HG03442 (cell line): Measurements from ENCODE around the gene CUBN.
"Not testable (repeated sequence)": the region's sequence is repeated elsewhere in the genome, so short reads cannot be mapped to it uniquely, and the experiment has no call there.

Experiments used
- ATAC-seq: cut with Tn5 transposase; IDR thresholded peaks from one replicate; pipeline ENCODE4 v1.9.1; 2021; ENCODE audit warnings: mild to moderate bottlenecking, moderate library complexity; ENCODE audit not compliant: unreplicated experiment

CUBN gene

DNA sequence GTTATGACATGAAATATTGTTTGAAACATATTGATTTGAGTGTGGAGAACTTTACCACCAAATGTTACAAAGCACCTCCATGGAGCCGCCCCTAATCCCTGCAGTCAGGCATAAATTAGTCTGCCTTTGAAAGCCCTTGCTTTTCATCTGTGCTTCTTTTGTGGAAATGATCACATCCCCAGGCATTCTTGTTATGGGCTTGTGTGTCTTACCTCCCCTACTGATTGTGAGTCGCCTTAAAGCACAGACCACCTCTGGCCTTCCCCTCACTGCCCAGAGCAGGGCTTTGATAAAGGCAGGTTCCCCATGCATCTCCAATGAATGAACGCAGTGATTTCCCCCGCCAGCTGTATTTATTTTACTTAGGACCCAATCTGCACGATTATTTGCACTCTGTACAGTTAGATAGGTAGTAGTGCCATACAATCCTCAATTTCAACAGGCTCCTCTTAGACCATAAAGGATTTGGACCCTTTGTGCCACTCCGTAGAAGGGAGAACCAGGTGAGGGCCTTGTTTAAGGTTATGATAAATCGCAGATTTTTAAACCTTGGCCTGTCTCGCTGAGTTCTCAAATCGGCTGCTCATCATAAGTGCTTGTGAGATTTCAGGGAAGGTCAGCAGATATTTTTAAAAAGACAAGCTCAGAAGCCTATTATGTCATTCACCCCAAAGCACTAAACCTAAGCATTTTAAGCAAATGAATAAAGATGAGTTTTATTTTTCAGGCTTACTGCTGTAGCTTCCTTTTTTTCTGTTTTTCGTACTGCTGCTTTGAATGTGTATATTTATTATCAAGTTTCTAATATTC, 107.8 kb downstream of the CUBN start:
- no peak for ATAC-seq

DNA sequence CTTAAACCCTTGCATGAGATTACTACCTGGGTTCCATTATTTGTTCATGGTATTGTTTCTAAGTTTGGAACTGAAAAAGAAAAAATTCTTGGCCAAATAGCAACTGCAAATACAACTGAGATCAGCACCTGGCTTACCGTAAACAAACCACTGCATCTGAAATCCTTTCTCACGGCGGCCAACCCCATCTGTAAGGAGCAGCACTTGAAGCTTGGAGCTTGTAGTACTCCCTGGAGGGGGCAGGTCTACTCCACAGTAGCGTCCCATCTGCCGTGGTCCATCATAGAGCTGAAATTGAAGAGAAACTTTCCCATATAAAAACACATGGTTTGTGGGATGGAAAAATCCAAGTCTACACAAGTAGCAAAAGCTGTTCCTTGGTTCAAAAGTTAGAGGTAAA, 109.9 kb downstream of the CUBN start:
- ATAC-seq, result no peak

DNA sequence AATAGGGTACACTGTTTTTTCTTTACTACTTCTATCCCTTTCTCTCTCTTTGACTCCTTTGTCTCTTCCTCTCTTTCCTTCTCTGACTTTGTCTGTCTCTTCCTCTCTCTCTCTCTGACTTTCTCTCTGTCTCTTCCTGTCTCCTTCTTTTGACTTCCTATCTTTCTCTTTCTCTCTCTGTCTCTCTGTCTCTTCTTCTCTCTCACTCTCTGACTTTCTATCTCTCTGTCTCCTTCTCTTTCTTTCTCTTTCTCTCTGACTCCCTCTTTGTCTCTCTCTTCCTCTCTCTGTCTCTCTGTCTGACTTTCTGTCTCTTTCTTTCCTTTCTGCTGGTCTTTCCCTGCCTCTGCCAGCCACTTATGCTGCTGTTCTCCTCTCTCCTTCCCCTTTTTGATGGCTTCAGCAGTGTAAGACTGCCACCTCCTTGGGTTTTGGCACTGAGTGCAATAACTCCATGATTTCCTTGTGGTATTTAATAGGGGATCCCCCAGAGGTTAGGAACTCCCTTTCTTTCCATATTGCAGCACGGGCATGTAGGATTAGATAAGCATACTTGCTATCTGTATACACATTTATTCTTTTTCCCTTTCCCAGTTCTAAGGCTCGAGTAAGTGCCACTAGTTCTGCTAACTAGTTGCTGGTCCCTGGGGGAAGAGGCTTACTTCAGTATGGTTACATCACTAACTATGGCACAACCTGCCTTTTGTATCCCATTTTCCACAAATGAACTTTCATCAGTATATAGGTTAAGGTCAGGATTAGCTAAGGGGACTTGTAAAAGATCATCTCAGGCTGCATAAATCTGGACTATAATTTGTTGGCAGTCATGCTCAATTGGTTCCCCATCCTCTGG, 116.3 kb downstream of the CUBN start:
- ATAC-seq, result not testable (repeated sequence)

DNA sequence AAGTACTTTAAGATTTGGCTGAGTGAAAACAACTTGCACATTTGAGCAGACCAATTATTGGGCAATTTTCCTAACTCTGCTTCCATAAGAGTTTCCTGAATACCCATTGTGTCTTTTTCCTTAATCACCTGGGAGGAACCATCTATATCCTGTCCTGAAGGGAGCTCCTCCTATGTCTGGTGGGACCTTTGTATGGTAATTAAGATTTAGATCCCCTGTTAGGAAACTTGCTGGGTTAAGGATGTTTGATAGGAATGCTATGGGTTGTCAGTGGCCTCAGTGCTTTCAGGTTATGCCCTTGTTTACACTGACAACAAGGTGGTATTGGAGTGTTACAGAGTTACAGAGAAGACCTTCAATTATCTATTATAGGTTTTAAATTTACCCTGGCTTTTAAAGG, 116.9 kb downstream of the CUBN start:
- not testable (repeated sequence) for ATAC-seq

DNA sequence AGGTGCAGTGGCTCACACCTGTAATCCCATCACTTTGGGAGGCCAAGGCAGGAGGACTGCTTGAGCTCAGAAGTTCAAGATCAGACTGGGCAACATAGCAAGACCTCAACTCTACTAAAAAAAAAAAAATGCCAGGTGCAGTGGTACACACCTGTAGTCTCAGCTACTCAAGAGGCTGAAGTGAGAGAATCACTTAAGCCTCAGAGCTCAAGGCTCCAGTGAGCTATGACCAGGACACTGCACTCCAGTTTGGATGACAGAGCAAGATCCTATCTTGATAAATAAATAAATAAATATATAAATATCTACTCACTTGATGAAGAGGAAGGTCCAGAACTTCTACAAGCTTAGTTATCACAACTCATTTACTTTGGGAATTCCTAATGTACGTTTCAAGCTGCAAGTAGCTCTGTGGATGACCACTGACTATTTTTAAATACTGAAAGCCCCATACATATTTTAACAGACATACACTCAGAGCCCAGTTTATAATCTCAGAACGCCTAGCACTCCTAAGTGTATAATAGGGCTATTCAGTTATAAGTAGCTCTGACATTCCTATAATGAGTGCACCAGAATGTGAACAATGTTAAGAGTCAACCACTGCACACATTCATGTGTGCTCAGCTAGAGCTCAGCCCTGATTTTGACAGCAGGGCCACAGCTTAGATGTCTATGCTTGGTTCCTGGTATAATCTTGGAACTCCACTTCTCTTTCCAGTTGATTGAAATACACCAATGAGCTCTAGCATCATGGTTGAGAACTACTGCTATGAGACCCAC, 119.1 kb downstream of the CUBN start:
- no peak for ATAC-seq

DNA sequence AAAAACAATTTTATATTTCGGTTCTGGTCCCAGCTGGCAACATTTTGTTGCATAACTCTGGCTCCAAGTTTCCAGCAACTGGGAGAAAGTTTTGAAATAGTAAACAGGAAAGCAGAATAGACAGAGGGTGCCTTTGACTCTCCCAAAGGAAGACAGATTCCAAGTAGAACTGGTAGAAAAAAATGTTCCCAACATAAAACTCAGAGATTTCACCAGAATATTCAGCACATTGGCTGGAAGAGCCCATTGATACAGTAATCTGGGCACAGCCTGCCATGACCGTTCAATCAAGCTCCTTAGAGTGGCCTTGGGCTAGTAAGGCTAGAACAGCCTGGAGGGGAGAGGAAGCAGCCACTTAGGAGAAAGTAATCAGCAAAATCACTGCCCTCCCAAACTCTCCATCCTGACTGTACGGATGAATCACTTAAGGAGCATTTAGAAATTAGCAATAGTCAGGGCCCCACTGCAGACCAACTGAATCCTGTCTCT, 120.4 kb downstream of the CUBN start:
- ATAC-seq, result no peak

DNA sequence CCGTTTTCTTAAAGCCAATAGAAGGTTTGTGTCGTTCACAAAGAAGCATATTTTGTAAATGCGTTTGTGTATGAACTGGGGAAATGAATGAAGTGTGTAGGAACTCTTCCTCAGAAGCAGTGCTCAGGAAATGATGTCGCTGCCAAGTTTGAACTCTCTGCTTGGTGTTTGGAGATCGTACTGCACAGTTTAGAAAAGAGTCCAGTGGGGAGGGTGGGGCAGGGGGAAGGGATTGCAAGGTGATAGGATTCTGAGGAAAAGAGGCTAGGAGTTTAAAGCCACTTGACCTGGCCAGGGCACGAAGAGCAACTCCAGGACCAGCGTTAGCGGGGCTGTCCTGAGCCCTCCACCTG, 122.2 kb downstream of the CUBN start:
- no peak for ATAC-seq

DNA sequence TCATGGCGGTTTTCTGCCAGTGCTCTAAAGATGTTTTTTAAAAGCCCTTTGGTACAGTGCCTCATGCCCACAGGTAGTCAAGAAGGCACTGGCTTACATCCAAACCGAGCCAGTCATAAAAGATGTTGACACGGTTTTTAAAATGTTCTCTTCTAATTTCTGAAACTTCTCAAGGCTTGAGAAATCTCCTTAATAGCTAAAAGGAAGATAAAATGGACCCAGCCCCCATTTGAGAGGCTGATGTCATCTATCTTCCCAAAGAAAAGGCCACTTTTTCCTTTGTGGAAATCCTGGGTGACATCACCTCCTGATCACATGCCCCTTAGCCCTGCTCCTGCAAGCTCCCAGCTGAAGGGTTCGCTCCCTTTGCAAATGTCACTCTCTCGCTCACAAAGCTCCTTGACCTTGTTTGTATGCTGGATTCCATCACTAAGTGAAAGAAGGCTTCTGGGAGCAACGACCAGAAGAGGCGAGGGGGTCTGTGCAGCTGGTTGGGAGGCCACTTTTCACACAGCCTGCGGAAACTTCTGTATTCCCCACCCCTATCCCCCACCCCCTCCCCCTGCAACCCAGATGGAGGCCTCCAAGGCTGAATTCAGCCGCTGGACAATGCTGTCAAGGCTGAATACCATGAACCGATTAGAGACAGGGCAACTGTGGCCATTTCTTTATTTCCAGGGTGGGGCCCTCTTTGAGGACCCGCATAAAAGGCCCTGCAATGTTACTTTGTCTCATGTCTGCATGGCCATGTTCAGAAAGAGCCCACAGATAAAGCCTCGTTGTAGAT, 122.8 kb downstream of the CUBN start:
- no peak for ATAC-seq

DNA sequence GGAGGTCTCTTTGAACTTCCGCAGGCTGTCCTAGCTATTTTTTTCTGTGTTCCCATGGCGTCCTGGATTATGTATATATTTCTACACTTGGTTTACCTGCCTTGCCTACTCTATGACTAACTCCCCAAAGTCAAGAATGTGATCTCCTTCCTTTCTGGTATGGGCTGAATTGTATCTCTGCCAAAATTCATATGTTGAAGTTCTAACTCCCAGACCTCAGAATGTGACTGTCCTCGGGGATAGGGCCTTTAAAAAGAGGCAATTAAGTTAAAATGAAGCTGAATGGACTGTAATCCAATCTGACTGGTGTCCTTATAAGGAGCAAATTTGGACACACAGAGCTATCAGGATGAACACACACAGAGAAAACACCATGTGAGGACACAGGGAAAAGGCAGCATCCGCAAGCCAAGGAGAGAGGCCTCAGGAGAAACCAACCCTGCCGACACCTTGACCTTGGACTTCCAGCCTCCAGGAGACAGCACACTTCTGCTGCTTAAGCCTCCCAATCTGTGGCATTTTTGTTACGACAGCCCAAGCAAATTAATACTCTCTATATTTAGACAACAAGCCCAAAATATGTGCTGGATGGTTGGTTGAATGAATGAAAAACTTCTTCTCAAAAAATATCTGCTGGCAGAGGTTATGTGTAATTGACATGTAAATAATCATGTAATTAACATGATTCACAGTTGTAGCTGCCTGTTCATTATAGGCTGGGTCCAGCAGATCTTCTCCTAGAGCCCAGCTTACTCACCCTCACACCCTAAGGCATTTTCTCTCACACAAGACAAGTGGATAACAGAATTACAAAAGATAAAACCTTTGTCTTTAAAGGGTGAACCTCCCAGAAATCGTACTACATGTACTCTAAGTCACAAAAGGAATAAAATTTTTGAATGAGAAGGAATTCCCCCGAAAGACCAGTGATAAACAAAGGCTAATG, 123.7 kb downstream of the CUBN start:
- ATAC-seq, result no peak

DNA sequence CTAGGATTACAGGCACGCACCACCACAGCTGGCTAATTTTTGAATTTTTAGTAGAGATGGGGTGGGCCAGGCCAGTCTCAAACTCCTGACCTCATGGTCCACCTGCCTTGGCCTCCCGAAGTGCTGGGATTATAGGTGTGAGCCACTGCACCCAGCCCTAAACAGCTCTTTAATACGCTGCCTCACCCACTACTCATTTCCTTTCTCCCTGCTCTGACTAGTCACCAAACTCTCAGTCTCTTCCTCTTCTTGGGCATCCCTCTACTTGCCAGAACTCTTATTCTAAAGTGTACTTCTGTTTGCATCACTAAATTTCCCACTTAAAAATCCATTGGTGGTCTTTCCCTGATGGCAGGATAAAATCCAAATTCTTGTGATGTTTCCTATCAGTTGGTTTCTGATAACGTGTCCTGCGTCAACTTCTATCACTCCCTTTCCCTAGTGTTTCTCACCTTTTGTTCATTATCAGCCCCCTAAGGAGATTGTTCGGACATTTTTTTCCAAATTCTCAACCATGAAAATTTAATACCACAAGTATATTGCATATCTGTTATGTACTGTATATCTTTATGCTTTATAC, 124.7 kb downstream of the CUBN start:
- ATAC-seq, result no peak

DNA sequence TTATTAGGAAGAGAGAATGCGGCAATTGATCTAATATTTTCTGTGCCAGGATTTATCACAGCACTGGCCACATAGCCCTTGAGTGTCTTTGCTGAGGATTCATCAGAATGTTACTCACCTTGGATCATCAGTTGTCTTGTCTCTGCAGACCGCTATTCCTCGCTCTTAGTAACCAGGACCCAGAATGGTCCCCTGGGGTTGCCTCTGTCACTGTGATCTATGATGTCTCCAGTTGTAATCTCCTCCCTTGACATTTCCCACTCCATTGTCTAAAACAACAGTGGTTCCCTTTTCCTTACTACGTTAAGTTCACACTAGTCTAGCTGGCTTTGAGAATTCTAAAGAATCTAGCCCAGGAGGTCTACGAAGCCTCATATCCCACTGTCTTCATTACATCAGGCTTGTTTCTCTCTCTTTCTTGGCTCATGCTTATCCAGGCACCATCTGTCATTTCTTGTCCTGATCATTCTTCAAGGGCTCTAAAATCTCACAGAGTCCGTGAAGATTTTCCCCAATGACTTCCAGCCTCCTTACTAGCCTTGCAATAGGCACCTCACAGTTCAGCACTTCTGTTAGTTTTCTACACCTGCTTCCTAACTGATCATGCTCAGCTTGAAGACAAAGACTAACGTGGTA, 125.8 kb downstream of the CUBN start:
- no peak for ATAC-seq

DNA sequence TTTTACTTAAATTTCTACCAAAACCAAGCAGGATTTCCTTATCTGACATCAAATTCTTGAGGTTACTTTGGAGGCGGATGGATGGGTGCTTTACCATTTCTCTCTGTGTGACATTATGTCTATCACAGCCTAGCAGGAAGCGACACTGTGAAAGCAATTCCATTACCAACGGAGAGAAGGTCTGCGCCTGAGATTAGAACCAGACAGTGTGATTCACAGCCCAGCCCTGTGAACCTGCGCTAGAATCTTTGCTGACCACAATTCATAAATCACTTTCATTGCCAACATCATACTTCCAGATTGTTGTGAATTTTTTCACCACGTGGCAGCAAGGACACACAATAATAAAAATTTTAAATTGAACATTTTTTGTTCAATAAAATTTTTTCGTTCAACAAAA, 126.5 kb downstream of the CUBN start:
- no peak for ATAC-seq

DNA sequence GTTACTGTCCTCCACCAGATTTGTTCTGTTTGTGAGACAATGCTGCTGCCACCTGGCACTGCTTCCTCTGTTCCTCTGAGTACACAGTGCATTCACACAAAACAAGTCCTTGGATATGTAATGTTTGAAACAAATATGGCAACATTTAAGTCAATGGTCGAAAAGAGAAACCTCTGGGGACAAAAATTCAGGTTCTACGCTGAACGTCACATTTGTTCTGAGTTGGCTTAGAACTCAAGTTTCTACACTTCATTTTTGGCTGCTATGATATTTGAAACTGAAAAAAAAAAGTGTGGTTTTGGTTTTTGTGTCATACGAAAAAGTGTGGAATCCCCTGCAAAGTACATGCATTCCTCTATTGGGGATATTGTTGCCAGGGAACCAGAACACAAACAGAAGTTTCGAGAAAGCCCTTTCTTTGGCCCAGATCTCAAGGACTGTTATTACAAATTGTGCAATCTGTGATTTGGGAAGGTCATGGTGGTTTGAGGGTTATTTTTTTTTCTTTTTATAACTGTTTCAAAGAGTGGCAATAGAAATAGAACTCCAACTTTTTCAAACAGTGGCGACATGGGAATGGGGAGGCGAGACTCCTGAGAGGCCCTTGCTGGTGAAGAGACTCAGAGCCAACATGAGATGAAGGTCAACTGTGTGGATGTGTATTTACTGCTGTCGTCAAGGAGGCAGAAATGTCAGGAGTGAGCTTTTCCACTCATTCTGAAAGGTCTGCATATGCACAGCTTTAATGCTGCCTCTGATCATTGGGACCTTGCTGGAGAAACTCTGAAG, 127.5 kb downstream of the CUBN start:
- ATAC-seq, result peak; percentile 69

DNA sequence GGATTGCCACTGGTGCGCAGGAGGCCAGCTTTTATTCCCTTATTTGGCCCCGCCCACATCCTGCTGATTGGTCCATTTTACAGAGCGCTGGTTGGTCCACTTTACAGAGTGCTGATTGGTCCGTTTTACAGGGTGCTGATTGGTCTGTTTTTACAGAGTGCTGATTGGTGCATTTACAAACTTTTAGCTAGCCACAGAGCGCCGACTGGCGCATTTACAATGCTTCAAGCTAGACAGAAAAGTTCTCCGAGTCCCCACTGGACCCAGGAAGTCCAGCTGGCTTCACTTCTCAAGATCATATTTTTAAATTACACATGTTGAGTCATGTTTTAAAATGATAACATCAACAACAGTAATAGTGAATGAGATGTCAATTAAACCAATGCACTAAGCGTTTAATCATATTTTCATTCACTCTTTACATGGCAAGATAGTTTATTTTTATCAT, 128.3 kb downstream of the CUBN start:
- no peak for ATAC-seq

DNA sequence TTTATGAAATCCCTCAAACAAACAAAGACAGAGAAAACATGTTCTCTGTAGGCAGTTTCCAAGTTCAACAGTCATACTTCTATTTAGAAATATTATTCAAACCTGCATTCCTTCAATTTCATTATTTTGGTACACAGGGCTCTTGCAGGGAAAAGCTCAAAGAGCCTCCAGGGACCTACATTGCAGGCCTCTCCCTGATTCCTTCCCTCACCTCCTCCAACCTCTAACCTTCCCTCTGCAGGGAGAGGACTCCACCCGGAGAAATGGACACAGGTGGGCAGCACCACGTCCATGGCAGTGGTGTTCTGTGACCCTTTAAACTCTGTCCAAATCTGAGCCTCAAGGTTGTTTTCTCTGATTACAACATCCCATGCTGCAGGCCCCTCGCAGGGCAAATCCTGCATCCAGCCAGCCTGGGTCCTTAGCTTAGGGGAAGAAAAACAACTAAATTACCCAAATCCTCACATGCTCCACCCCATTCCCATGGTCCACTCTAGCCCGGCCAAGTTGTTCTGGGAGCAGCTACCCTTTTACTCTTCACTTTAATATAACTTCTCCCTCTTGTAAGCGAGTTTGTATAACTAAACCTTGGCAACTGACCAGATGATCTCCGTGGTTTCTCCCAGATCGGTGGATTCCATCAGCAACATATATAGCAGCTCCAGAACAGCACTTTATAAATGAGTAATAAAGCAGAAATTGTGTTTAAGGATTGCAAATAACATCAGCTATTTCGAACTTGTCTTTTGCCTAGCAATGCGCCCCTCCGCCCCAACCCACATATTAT, 129.8 kb downstream of the CUBN start:
- ATAC-seq, result no peak

DNA sequence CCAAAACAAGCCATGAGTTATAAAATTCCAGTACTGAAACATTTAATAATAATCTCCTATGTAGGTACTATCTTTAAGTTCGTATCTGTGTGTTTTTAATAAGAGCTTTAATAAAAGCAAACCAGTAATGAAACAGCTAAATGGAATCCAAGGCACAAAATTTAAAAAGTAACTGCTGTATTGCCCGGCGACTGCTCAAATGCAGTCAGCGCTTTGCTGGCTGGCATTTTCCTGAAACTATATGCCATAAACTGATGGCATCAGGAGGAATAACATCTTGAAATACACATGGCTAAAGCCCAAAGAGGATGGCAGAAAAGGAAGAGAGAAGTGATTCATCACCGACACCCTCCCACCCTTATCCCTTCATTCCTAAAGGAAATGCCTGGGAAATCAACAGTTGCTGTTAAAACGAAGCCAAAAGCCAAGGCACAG, 133.1 kb downstream of the CUBN start:
- no peak for ATAC-seq
